Measurements from ENCODE around the gene ACSF3.

Gene ACSF3

DNA sequence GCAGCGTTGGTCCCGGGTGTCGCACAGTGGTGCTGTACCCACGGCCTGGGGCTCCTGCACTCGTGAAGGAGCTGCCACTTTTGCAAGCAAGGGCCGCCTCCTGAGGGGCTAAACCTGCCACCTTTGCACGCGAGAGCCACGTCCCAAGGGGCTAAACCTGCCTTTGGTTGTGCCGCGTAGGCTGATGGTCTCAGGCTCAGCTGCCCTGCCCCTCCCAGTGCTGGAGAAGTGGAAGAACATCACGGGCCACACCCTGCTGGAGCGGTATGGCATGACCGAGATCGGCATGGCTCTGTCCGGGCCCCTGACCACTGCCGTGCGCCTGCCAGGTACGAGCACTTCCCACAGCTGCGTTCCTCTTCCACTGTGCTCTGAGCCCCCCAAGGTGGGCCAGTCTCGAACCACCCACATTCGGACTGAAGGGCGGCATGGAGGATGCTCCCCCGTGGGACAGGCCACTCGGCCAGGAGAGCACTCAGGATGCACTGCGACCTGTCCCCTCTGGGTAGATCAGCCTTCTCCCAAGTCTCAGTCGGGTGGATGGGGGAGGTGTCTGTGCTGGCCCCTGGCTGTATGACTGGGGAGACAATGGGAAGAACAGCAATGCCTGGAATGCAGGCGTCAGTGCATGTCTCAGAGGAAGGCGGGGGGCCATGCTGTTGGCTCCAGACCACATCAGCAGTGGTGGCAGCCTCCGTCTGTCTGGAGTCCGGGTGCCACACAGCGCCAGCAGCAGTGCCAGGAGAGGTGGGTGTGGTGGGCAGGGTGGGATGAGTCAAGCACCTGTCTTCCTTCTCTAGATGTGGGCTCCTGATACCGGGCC, 20.7 kb downstream of the ACSF3 start:
- no peak for FAIRE-seq

DNA sequence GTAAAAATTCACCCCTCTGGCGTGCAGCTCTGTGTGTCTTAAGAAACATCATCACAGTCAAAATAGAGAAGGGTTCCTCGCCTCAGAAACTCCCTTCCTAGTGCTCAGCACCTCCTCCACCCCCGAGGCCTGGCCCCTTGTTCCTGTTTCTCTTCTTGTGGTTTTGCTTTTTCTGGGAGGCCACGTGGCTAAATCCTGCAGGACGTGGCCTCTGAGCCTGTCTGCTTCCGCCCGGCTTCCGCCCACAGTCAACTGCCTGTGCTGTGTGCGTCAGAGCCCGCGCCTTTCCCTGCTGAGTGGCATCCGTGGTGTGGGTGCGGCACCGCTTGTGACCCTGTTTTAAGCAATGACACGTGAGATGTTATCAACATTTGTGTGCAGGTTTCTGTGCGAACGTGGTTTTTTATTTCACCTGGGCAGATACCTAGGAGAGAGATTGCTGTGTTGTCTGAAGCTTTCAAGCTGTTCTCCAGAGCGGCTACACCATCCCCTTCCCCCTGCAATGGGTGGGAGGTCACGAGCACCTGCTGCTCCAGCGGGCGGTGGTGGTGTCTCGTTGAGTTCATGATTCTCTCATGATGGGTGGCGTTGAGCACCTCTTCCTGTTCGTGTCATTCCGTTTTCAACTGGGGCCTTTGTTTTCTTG, 21.7 kb downstream of the ACSF3 start:
- FAIRE-seq, result no peak

DNA sequence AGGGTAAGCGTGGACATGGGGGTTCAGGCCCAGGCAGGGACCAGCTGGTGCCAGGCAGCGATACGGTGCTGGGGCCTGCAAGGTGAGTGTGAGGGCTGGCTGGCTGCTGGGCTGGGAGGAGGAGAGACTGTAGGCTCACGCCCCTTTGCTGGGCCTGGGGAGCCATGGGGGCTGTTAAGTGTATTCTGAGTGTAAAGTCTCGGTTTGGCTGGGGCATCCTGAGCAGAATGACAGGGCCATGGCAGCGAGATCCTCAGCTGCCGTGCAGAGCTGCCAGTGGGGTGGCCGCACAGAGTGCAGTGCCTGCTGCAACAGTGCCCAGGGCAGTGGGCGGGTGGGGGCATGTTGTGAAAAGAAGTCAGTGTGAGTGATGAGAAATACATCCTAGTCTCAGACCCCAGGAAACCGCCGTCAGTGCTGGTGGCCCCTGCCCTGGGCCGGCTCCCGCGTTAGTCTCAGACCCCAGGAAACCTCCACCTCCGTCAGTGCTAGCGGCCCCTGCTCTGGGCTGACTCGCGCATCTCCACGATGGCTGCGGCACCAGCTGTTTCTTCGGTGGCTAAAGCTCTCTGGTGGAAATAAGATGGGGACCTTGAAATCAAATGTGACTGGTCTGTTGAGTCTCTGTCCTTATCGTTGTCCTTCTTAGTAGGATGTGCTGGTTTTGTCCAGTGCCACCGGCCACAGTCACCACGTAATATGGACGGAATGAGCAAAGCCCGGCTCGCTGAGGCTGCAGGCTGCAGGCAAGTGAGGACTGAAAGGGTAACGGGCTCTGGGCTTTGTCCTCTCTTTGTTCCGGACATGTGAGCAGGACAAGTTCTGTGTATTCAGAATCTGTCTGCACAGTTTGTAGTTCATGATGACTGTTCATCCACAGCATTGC, 22.9 kb downstream of the ACSF3 start:
- FAIRE-seq, result no peak

DNA sequence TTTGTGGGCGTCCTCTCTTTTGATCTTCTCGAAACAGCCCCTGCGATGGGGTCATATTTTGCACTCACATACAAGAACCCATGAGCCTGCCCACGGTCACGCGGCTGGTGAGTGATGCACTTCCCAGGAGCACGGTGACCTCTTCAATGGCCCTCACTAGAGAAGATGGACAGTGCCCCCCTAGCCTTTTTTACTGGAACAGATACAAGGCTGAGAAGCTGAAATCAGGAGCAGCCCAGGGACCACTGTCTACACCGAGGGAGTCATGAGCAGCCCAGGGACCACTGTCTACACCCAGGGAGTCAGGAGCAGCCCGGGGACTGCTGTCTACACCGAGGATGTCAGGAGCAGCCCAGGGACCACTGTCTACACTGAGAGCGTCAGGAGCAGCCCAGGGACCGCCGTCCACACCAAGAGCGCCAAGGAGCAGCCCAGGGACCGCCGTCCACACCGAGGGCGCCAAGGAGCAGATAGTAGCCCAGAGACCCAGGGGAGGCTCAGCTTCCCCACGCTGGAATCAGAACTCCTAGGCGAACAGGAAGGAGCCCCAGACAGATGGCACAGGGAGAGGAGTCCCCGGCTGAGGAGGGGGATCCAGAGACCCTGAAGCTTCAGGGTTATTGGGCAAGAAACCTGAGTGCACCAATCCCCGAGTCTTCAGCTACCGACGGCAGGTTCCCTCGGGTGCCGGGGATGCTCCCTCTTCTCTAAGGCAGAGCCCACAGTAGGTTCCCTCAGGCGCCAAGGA, 23.7 kb downstream of the ACSF3 start:
- no peak for FAIRE-seq

DNA sequence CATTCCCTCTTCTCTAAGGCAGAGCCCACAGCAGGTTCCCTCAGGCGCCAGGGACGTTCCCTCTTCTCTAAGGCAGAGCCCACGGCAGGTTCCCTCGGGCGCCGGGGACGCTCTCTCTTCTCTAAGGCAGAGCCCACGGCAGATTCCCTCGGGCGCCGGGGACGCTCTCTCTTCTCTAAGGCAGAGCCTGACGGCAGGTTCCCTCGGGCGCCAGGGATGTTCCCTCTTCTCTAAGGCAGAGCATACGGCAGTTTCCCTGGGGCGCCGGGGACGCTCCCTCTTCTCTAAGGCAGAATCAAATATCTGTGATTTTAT, 24.3 kb downstream of the ACSF3 start:
- no peak for FAIRE-seq

DNA sequence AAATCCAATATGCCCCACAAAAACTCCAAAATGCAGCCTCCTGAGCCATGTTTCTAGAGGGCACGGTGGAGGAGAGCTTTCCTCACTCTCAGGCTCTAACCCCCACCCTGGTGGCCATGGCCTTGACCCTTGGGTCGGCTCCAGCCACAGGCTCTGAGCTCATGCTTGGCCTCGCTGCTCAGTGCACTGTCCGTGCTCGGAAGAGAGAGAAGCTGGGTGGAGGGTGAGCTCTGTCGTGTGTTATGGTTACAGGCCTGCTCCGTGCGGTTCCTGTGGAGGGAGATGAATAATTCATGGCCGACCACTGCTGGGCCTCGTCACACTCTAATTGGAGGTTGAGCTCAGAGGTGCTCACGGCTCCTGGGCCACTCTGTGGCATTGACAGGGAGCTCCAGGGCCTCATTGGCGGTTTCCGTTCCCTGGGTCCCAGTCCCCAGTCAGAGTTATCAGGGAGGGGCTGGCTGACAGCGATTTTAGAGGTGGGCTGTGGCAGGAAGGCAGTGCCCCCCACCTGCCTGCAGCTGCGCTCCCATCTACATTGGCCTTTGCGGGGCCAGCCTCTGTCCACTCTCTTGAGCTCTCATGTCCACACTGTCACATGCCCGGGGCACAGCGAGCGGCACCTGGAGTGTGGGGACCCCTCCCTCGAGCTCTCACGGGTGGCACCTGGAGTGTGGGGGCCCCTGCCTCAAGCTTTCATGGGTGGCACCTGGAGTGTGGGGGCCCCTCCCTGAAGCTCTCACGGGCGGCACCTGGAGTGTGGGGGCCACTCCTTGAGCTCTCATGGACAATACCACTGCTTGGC, 24.9 kb downstream of the ACSF3 start:
- FAIRE-seq, result no peak

DNA sequence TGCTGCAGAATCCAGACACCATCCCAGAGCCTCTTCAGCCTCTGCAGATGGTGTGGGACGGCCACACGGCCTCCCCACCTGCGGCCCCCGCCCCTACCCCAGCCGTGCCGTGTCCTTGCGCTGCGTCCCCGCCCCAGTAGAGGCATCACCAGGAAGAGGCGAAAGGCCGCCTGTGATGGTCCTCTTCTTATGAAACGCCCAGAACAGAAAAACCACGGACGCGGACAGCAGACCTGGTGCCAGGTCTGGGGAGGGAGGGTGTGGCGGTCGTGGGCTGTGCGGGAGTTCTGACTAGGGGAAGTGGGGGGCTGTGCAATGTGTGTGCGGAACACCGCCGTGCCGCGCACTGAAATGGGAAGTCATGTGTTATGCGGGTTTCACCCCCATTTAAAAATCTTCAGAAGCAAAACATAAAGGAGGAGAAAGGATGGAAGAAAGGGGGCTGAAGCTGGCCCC, 25.5 kb downstream of the ACSF3 start:
- no peak for FAIRE-seq

DNA sequence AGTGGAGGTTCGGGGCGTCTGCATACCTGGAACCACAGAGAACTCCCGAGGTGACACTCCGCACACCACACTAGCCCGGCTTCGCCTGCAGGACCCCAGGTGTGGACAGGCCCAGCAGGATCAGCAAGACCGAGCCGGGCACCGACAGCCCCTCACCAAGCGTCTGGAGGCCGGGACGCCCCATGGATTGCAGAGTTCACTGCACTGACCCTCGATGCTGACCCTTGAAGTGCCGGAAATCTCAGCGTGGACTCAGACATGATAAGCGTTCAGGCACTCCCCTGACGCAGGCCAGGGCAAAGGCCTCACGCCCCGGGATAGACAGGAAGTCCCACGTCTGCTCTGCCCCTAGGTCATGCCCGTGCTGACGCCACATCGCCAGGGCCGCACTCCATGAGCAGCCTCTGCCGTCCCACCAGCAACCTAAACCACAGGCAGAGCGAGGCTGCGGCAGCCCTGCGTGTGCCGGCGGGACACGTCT, 26.0 kb downstream of the ACSF3 start:
- FAIRE-seq, result no peak

DNA sequence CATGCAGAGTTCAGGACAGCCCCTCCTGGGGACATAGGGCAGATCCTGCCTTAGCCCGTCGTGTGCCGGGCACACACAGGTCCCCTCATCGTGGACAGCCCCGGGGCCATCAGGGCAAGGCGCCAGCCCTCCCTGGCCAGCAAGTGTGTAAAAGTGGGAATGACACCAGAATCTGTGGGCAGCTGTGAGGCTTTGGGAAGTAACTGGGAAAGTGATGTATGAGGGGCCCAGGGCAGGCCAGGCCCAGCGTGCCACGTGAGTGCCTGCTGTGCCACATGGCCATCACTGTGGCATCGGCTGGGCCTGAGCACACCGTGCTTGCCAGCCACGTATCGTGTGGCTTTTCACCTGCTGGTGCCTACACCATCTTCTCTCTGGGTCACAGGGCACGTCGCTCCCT, 26.6 kb downstream of the ACSF3 start:
- FAIRE-seq, result no peak

DNA sequence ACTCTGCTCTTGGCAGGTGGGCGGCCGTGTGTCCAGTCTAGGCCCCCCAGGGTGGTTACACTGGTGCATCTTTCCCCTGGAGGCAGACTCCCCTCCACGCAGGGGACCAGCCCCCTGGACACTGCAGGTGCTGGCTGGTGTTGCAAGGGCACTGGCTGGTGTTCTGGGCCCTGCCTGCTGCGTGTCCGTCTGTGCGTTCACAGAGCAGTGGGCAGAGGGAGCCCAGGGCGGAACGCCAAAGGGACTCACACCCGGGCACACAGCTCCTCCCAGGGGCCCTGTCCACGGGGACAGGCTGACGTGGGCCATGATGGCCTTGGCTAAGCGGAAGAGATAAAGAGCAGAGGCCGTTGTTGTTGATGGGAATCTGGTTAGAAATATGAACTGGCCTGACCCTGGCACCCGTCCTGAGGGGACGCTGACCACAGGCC, 27.3 kb downstream of the ACSF3 start:
- no peak for FAIRE-seq

DNA sequence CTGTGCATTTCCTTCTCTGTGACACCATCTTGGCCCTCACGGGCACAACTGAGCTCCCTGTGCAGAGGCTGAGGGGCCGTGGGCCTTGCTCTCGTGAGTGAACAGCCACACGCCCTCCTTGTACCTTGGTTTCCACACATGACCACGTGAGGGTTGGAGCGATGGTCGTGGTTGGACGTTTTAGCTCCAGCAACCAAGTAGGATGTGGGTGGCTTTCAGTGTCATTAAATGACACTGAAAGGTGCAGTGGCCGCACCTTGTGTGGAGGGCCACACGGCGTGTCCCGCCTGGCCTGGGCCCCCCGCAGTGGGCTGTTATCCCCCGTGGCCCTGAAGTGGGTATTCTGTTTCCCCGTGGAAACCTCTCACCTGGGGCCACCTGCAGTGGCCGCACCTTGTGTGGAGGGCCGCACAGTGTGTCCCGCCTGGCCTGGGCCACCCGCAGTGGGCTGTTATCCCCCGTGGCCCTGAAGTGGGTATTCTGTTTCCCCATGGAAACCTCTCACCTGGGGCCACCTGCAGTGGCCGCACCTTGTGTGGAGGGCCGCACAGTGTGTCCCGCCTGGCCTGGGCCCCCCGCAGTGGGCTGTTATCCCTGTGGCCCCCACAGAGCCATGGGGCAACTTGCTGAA, 28.2 kb downstream of the ACSF3 start:
- FAIRE-seq, result no peak

DNA sequence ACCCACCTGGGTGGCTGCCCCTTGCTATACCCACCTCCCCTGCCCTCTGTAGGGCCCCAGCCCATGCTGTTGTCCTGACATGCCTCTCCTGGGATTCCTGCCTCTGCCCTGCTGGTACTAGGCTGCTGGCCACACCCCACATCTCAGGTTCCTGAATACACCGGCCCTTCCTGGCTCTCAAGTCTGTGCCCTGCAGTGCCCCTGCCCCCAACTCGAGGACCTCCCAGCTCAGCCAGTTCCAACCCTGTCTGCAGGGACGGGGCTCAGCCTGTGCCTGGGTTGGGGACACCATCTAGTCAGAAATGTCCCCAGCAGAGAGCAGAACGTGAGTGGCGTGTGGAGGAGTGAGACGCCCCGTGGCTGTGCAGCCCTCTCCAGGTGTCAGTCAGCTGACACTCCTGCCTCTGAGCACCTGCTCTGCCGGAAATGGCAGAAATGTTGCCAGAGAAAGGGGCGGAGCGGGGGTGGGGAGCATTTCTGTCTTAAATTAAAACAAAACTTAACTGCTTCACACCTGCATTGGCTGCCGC, 28.7 kb downstream of the ACSF3 start:
- FAIRE-seq, result no peak

DNA sequence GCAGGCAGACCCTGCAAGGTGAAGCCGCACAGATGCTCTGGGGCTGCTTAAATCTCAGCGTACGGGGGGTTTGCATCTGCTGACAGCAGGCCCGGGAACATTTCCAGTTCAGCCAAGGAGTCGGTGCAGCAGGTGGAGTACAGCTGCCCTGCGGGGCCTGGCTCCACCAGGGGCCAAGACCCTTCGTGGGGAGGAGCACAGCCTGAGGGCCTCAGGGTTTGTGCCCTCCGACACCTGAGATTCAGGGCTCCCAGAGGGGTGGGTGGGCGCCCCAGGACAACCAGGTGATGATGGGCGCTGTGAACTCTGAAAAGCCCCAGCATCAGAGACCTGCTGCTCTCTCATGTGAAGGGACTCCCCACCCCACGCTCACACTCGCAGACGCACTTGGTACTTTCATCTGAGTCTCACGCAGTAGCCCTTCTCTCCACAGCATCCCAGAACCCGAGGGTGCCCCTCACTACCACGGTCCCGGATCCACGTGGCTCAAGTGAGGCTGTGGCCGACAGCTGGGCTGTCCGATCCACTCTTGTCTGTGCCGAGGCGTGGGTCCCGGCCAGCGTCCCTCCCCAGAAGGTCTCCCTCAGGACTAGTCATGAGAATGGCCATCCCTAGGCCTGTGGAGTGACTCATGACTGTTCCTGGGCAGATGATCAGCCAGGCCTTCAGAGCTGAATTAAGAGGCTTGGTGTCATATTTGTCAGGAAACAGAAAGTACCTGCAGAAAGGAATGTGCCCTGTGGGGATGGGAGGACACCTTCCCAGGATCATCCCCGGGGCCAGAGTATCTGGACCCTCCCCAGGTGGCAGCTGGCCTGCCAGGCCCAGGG, 29.6 kb downstream of the ACSF3 start:
- no peak for FAIRE-seq

DNA sequence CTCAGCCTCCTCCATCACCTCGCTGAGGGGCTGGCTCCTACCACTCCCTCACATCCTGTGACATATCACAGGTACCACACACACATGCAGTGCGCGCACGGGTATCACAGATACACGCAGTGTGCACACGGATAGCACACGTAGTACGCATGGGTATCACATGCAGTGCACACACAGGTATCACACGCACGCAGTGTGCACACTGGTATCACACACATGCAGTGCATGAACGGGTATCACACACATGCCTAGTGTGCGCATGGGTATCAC, 30.1 kb downstream of the ACSF3 start:
- no peak for FAIRE-seq

DNA sequence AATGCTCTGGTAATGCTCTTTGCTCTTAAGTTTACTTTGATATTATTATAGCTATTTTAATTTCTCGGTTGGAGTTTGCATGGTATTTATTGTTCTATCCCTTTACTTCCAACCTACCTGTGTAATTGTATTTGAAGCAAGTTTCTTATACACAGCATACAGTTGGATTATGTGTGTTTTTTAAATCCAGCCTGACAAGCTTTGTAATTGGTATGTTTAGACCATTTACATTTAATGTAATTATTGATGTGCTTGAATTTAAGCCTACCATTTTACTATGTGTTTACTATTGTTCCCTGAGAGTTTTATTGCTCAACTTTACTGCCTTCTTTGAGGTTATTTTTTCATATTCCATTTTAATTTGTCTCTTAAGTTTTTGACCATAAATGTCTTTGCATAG, 35.7 kb downstream of the ACSF3 start:
- FAIRE-seq, result no peak

DNA sequence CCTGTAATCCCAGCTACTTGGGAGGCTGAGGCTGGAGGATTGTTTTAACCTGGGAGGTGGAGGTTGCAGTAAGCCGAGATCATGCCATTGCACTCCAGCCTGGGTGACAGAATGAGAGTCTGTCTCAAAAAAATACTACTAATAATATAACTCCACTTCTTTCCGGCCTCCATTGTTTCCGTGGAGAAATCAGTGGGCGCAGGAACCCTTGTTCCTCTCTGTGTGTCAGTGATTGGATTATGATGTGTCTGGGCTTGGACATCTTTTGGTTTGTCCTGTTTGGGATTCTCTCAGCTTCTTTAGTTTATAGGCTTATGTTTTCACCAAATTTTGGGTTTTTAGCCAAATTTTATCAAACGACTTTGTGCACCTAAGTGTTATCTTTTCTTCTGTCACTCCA, 36.8 kb downstream of the ACSF3 start:
- no peak for FAIRE-seq

DNA sequence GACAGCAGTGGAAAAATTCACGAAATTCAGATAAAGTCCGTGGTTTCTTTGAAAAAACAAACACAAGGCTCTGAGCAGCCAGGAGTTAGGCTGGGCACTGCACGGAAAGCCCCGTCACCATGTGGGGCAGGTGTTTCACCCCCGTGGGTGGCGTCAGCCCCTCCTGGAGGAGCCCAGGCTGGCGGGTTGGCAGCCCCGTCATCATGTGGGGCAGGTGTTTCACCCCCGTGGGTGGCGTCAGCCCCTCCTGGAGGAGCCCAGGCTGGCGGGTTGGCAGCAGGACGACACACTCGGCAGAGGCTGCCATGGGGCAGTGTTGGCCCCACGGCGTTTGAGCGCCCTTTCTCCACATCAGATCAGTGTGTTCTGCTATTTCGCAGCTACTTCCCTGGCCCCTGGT, 38.1 kb downstream of the ACSF3 start:
- FAIRE-seq, result no peak

DNA sequence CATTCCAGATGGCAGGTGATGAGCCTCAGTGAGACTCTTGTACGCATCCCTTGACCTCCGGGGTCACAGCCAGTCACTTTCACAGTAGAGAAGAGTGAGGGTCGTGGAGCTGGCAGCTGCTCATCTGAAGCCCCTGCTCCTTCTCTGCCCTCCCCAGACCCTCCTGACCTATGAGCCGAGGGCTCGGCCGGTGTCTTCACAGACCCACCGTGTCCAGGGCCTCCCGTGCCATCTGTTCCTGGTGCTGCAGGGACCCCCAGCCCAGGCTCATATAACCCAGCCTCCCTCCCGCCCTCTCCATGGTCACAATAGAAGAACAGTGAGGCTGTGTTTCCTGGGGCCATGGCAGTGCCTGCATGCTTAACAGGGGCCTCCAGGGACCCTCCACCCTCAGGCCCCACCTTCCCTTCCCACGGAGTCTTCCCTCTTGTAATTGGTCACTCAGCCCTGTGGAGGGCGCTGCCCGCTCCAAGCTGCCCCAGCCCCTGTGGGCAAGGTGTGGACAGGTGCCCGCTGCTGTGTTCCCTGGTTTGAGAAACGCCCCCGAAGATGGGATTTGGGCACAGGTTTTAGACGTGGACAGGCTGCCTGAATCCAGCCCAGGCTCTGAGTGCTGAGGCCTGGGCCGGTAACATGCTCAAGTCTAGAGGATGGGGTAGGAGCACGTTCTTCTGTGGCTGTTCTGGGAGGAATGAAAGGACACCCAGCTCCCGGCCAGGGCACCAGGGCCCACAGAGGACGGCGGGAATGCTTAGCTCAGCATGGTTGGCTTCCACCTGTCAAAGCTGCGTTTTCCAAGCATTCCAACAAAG, 38.7 kb downstream of the ACSF3 start:
- no peak for FAIRE-seq

DNA sequence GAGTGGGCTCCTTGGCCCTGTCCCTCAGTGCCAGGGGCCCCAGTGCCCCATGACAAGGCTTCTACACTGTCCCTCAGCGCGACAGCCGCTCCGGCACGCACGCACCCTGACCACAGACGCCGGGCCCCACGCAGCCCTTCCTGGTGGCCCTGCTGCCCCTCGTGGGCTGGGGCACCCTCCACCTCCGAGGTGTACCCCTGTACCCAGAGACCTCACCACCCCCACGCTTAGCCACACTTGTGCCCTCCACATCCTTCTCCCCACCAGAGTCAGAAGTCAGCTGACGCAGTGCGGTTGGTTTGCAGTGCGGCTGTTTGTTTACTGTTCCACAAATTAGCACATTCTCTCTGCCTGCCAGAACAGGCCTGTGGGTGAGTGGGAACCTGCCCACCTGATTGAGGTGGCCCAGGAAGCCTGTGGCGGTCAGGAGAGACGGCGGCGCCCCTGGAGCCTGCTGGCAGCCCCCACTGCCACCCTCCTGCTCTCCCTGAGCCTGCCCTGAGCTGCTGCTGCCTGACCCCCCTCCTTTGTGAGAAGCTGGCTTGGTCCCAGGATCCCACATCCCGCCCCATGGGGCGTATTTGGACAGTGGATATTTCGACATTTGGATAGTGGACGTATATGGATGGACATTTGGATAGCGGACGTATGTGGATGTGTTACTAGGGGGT, 39.9 kb downstream of the ACSF3 start:
- FAIRE-seq, result no peak

All from TTC549 (cell line).